Measurements from ENCODE around the gene CES3. TPM values are rescaled to one million over a fixed set of nuclear protein-coding genes. Genes with fewer than 3 reads are reported as not detected.
"Not testable (repeated sequence)": the region's sequence is repeated elsewhere in the genome, so short reads cannot be mapped to it uniquely, and the experiment has no call there.

Gene CES3
- total RNA-seq, 1 donor from 2014 or later: 5.2 TPM

DNA sequence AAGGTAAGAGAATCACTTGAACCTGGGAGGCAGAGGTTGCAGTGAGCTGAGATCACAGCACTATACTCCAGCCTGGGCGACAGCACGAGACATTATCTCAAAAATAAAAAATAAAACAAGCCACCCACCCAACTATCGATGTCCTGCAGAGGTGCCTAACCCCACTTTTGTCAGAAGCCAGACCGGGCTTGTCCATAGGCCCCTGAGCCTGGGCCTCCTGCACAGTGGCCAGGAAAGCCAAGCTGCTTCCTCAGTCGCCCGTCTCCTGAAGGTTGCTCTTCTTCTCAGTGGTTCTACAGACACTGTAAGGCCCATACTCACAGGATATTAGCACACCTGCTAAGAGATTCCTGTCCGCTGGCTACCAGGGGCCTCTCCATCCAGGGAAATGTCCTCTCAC is 14.5 kb upstream of the CES3 start:
- no peak for DNase-seq (ENCODE audit: low spot score)

DNA sequence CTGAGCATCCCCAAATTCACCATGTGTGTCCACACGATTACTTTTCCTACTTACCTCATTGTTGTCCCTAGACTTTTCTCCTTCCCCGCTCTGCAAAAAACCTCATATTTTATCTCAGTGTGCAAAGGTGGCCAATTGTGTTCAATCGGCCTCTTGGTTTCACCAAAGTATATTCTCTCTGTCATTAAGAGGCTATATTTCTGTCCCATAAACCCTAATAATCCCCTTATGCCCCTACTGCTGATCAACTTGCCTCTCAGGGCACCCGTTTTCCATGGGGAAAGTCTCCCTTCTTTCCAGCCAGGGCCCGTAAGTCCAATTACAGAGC is 14.1 kb upstream of the CES3 start:
- no peak for DNase-seq (ENCODE audit: low spot score)

DNA sequence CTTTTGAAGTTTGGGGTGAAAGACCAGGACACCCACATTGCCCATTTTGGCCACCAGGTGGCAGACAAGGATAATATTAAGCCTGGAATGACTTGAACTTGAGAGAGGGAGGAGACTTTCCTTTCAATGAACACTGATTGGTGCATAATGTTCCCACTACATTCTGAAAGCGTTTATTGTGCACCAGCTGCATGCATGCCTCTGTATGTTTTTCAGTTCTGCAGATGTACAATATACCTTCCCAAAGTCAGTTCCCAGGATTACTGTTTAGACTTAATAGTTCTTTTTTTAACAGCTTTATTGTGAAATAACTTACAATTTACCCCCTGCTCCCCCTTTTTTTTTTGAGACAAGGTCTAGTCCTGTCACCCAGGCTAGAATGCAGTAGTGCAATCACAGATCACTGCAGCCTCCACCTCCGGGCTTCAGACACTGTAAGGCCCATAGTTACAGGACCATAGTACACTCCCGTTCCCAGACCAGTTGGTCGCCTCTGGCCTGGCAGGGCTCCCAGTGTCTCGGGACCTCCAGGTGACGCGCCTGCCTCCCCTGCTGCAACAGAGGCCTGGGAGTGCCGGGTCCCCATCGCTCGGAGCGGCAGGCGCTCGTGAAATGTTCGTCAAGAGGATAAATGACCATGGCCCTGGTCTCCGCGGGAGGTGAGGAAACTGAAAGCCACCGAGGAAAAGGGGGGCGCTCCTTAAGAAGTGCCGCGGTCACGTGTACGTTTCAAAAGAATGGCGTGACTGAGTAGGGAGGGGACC is 13.6 kb upstream of the CES3 start:
- peak; percentile 86 for DNase-seq (ENCODE audit: low spot score)

DNA sequence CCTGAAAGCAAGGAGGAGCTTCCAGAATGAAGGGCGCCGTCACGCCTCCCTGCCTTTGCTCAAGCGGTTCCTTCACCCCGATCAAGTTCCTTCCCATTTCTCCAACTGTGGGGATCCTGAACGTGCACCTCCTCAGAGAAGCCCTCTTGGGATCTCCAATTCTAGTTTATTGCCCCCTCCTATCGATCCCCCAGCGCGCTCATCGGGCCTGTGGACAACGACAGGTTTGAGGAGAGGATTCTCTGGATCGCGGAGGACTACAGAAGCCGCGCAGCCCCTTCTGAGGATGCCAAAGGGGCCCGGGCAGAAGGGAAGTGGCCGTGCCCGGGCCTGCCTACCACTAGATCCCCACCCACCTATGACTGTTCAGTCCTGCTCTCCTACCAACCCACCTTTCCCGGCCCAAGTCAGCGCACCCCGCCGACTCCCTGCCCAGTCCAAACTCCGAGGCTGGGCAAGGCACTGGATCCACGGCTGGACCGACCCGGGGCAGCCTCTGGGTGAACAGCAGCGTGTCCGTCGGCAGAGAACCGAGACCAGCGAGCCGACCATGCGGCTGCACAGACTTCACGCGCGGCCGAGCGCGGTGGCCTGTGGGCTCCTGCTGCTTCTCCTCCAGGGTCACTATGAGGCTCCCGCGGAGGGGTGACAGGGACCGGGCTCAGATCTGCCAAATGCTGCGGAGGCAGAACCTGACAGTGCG is 12.8 kb upstream of the CES3 start:
- no peak for DNase-seq (ENCODE audit: low spot score)

DNA sequence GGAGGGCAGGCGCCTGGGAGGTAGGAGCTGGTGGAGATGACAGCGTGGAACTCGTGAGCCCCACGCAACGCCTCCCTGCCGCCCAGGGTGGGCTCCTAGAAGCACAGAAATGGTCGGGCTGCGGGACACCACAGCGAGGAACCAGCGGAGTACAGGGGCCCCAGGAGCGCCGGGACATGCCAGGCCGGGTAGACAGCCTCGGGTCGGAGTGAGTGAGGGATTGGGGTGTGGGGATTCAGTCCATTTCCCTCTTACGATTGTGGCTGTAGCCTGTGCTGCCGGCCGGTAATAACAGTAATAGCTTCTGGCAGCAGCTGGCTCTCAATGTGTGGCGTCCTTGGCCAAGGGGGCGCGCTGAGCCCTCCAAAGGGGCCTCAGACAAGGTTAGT is 12.2 kb upstream of the CES3 start:
- no peak for DNase-seq (ENCODE audit: low spot score)

DNA sequence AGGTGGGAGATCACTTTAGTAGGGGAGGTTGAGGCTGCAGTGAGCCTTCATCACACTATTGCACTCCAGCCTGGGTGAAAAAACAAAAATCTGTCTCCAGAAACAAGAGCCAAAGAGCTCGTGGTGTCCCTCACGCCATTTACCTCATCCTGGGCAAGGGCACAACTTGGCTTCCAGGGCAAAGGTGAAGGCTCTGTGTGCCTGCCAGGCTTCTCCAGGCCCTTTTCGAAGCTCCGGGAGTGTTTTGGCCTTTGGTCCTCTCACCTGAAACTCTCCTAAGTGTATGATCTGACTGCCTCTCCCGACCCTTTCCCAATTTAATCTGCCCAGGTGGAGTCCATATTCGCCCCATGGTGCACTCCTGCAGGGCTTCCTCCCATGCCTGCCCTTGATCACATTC is 11.6 kb upstream of the CES3 start:
- no peak for DNase-seq (ENCODE audit: low spot score)

GRCh38 chr16:66950437-66950836 is 10.6 kb upstream of the CES3 start:
- no peak for DNase-seq (ENCODE audit: low spot score)

- no peak for DNase-seq (ENCODE audit: low spot score)
Observed at GRCh38 chr16:66950971-66951790, 9.9 kb upstream of the CES3 start.

GRCh38 chr16:66952430-66953110 is 8.5 kb upstream of the CES3 start:
- no peak for DNase-seq (ENCODE audit: low spot score)

DNA sequence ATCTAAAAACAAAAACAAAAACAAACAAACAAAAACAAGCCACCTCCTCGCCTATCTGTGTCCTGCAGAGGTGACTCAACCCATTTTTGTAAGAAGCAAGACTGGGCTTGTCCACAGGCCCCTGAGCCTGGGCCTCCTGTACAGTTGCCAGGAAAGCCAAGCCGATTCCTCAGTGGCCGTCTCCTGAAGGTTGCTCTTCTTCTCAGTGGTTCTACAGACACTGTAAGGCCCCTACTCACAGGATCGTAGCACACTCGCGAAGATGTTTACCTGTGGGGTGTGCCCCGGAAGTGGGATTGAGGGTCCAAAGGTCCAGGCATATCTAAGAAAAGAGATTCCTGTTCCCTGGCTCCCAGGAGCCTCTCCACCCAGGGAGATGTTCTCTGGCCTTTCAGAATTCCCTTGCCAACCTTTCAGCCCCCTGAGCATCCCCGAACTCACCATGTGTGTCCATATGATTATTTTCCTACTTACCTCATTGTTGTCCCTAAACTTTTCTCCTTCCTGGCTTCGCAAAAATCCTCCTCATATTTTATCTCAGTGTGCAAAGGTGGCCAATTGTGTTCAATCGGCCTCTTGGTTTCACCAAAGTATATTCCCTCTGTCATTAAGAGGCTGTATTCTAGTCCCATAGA is 7.5 kb upstream of the CES3 start:
- DNase-seq (ENCODE audit: low spot score): no peak

- peak; percentile 84 for DNase-seq (ENCODE audit: low spot score)
Observed at GRCh38 chr16:66954097-66954659, 6.9 kb upstream of the CES3 start.

DNA sequence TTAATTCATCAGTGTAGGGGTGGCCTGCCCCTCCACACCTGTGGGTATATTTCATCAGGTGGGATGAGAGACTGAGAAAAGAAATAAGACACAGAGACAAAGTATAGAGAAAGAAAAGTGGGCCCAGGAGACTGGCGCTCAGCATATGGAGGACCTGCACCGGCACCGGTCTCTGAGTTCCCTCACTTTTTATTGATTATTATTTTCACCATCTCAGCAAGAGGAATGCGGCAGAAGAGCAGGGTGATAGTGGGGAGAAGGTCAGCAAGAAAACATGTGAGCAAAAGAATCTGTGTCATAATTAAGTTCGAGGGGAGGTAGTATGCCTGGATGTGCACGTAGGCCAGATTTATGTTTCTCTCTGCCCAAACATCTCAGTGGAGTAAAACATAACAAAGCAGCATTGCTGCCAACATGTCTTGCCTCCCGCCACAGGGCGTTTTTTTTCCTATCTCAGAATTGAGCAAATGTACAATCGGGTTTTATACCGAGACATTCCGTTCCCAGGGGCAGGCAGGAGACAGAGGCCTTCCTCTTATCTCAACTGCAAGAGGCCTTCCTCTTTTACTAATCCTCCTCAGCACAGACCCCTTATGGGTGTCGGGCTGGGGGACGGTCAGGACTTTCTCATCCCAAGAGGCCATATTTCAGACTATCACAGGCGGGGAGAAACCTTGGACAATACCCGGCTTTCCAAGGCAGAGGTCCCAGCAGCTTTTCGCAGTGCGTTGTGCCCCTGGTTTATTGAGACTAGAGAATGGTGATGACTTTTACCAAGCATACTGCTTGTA is 5.5 kb upstream of the CES3 start:
- not testable (repeated sequence) for DNase-seq (ENCODE audit: low spot score)

GRCh38 chr16:66956154-66956457 is 5.0 kb upstream of the CES3 start:
- DNase-seq (ENCODE audit: low spot score): not testable (repeated sequence)

- DNase-seq (ENCODE audit: low spot score): no peak
Observed at GRCh38 chr16:66958857-66959703, 2.0 kb upstream of the CES3 start.

DNA sequence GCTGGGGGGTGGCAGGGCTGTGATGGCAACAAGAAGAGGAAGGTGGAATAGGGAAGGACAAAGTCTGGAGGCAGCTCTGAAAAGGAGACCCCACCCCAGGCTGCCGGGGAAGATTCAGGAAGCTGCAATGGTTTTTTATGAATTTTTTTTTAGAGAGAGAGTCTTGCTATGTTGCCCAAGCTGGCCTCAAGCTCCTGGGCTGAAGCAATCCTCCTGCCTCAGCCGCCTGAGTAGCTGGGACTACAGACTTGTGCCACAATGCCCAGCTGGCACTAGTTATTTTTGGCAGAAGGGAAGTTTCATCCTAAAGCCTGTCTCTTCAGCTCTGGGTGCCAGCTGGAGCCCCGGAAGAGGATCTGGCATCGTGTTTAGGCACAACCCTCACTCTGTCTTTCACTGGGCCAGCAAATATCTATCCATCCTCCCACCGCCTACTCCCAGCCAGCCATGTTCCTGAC is 1.3 kb upstream of the CES3 start:
- no peak for DNase-seq (ENCODE audit: low spot score)

GRCh38 chr16:66960270-66960669 is 796 bp upstream of the CES3 start:
- no peak for DNase-seq (ENCODE audit: low spot score)

DNA sequence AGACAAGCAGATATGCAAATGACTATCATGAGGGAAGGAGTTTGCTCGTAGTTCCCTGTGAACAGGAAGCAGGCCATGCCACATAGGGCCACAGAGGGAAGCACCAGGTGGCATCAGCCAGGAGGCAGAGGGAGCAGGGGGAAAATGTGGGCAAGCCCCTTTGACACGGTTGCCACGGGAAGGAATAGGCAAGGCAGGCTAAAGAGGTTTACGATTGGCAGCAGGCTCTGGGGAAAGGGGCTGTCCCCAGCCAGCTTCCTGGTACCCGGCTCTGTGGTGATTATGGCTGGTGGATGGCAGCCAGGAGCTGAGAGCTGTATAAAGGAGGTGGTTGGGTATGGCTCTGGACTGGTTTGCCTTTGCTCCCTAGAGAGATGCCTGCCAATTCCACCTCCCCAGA is 848 bp downstream of the CES3 start:
- DNase-seq (ENCODE audit: low spot score): peak; percentile 83

- peak; percentile 58 for DNase-seq (ENCODE audit: low spot score)
Observed at GRCh38 chr16:66964049-66964448, 3.0 kb downstream of the CES3 start.

GRCh38 chr16:66968847-66969246 is 7.8 kb downstream of the CES3 start:
- no peak for DNase-seq (ENCODE audit: low spot score)
